K562 (cell line): ENCODE results near the gene STAB2. TPM values are rescaled to one million over a fixed set of nuclear protein-coding genes. Genes with fewer than 3 reads are reported as not detected.

ENCODE experiments used
- ARHGAP35 ChIP-seq: fragments of 450-650 bp; IDR thresholded peaks from 2 replicates; pipeline ENCODE4 v1.6.1; 2018; ENCODE audit not compliant: partially characterized antibody
- ARID2 ChIP-seq: fragments of 450-650 bp; IDR thresholded peaks from 2 replicates; pipeline ENCODE4 v1.6.1; 2017; ENCODE audit warnings: antibody characterized with exemption, mild to moderate bottlenecking
- ATF7 ChIP-seq: fragments of 450-650 bp; IDR thresholded peaks from 2 replicates; pipeline ENCODE4 v1.7.1; 2014; ENCODE audit warnings: mild to moderate bottlenecking, moderate library complexity
- CCAR2 ChIP-seq: fragments of 200-400 bp; formaldehyde crosslinking; IDR thresholded peaks from 2 replicates; pipeline ENCODE4 v1.6.1; 2017; ENCODE audit warnings: mild to moderate bottlenecking, low read depth, low read length
- EP300 ChIP-seq: IDR thresholded peaks from 2 replicates; pipeline ENCODE4 v1.6.1; 2012; ENCODE audit warnings: low read length, improper control_type of control experiment
- IRF9 ChIP-seq: fragments of 450-650 bp; IDR thresholded peaks from 2 replicates; pipeline ENCODE4 v1.6.1; 2016; ENCODE audit warnings: missing biosample characterization, missing genetic modification characterization
- JUN ChIP-seq, 2 experiments: sonication (generic) in 1 of 2; formaldehyde crosslinking in 1 of 2; IDR thresholded peaks; 2 replicates each; pipeline versions ENCODE4 v1.6.1 to v1.8.0; 2012 to 2022; ENCODE audit warnings: borderline replicate concordance in 2 of 2, mild to moderate bottlenecking in 2 of 2, improper control_type of control experiment in 1 of 2, low read depth in 1 of 2, low read length in 1 of 2, missing genetic modification reagents in 1 of 2
- KLF13 ChIP-seq: fragments of 450-650 bp; IDR thresholded peaks from 2 replicates; pipeline ENCODE4 v1.6.1; 2016; ENCODE audit warnings: missing genetic modification characterization, low read depth, mild to moderate bottlenecking, missing compliant biosample characterization, moderate library complexity, borderline replicate concordance
- LCOR ChIP-seq: sonication (generic); formaldehyde crosslinking; IDR thresholded peaks from 2 replicates; pipeline ENCODE4 v1.8.0; 2022; ENCODE audit warnings: mild to moderate bottlenecking, missing genetic modification reagents
- NFE2 ChIP-seq: IDR thresholded peaks from 2 replicates; pipeline ENCODE4 v1.6.1; 2014; ENCODE audit warnings: antibody characterized with exemption, low read depth
- RB1 ChIP-seq: fragments of 450-650 bp; IDR thresholded peaks from 2 replicates; pipeline ENCODE4 v1.6.1; 2017; ENCODE audit warnings: low read depth, mild to moderate bottlenecking
- TCF7L2 ChIP-seq: fragments of 150-350 bp; IDR thresholded peaks from 2 replicates; pipeline ENCODE4 v1.6.1; 2016; ENCODE audit warnings: low read depth, mild to moderate bottlenecking, low read length, moderate library complexity
- ZNF12 ChIP-seq: sonication (generic); formaldehyde crosslinking; IDR thresholded peaks from 2 replicates; pipeline ENCODE4 v1.4.0; 2020; ENCODE audit warnings: mild to moderate bottlenecking, missing genetic modification reagents
- ZNF318 ChIP-seq, 2 experiments: fragments of 450-650 bp; IDR thresholded peaks; 2 replicates each; pipeline ENCODE4 v1.6.1; 2016; ENCODE audit warnings: mild to moderate bottlenecking in 2 of 2, borderline replicate concordance in 1 of 2, low read depth in 1 of 2, moderate library complexity in 1 of 2
- ZNF512 ChIP-seq: IDR thresholded peaks from 2 replicates; pipeline ENCODE4 v1.6.1; 2016; ENCODE audit warnings: missing genetic modification characterization, missing compliant biosample characterization
- polyA plus RNA-seq, 8 experiments: library from polyadenylated mRNA; depleted of rRNA in 4 of 8; stranded (reverse) in 5 of 8; unstranded in 3 of 8; fragments of >200 nt; fragmentation: Nextera tagmentation in 2 of 8; fragmentation: Illumina TruSeq in 1 of 8; extraction: Ambion mirVana in 2 of 8; extraction: Trizol in 1 of 8; gene quantifications; 2 replicates each; pipeline versions ENCODE4 v1.2.1 to v1.2.3, GENCODE V29; 2011 to 2014; ENCODE audit warnings: inconsistent platforms in 1 of 8, missing spikeins in 1 of 8
- total RNA-seq, 7 experiments: library from RNA; depleted of rRNA in 6 of 7; stranded (reverse); fragments of >200 nt in 6 of 7; fragmentation: Illumina TruSeq in 2 of 7; extraction: Trizol in 2 of 7; gene quantifications; 2 replicates each; pipeline versions ENCODE4 v1.2.1 to v1.2.3, GENCODE V29; 2011 to 2021; ENCODE audit warnings: low replicate concordance in 1 of 7

Gene STAB2
- total and polyA plus RNA-seq, 9 of the 15 experiments (the other 6 are each of a cell fraction or from before 2014, with no cell fraction given) = 0.10 TPM; not detected in 8

GRCh38 chr12:103771466-103771865 is 184.4 kb downstream of the STAB2 start (continued):
- TF ChIP-seq ATF7 = no peak
- no peak for TF ChIP-seq IRF9 (tag)
- TF ChIP-seq ZNF318 (IDR thresholded peaks at IDR 0.05; ENCODE audit: borderline replicate concordance in 1 of 2, low read depth in 1 of 2) = no peak
- no peak for TF ChIP-seq ZNF512 (tag)
- peak; percentile 12; the same call in 1 of the 2 replicates for TF ChIP-seq RB1
- no peak for TF ChIP-seq ZNF12 (CRISPR knock-in tag)
- TF ChIP-seq TCF7L2 = no peak
- TF ChIP-seq KLF13 (tag) = no peak
- TF ChIP-seq ARID2 = peak; percentile 87
- no peak for TF ChIP-seq ARHGAP35
- no peak for TF ChIP-seq NFE2
- no peak for TF ChIP-seq JUN (IDR thresholded peaks at IDR 0.05; ENCODE audit: borderline replicate concordance, low read depth, low read length)
- no peak for TF ChIP-seq JUN (CRISPR knock-in tag; IDR thresholded peaks at IDR 0.05; ENCODE audit: borderline replicate concordance)
- TF ChIP-seq CCAR2 = no peak
- no peak for TF ChIP-seq LCOR (CRISPR knock-in tag)
- TF ChIP-seq EP300 = no peak
